Dermis microvascular lymphatic vessel endothelial cell (primary cell): ENCODE data around the gene PLPP3. TPM values are rescaled to one million over a fixed set of nuclear protein-coding genes. Genes with fewer than 3 reads are reported as not detected.
A peak's percentile ranks its signal among the peaks of the same experiment; 100 is the strongest.

ENCODE experiments used
- DNase-seq, 2 donors: peaks; one replicate each; pipeline versions ENCODE4 v3.0.0 to v3.0.0-alpha.2; 2010; ENCODE audit warnings: low read depth in 2 of 2
- total RNA-seq: library from RNA; depleted of rRNA; stranded (reverse); fragments of >200 nt; gene quantifications from 2 replicates; pipeline ENCODE4 v1.2.1, GENCODE V29; 2014

Gene PLPP3
- total RNA-seq, 1 donor from 2014 or later, result 22.6 TPM

GRCh38 chr1:56464294-56464693 lies 115.1 kb downstream of the PLPP3 start:
- no peak for DNase-seq

GRCh38 chr1:56463376-56463775 lies 116.0 kb downstream of the PLPP3 start:
- DNase-seq, result no peak

GRCh38 chr1:56462209-56462608 lies 117.2 kb downstream of the PLPP3 start:
- DNase-seq, result no peak

- no peak for DNase-seq
Observed at GRCh38 chr1:56461158-56462127, 117.9 kb downstream of the PLPP3 start.

GRCh38 chr1:56459260-56459659 lies 120.1 kb downstream of the PLPP3 start:
- no peak for DNase-seq

GRCh38 chr1:56457756-56458375 lies 121.5 kb downstream of the PLPP3 start:
- peak in 1 of 2 donors; percentile 81 for DNase-seq

GRCh38 chr1:56456435-56457101 lies 122.8 kb downstream of the PLPP3 start:
- peak; percentile 50 to 86 for DNase-seq

- DNase-seq, result no peak
Observed at GRCh38 chr1:56453417-56454078, 125.8 kb downstream of the PLPP3 start.

- no peak for DNase-seq
Observed at GRCh38 chr1:56453016-56453415, 126.3 kb downstream of the PLPP3 start.

- DNase-seq, result no peak
Observed at GRCh38 chr1:56452027-56453011, 127.0 kb downstream of the PLPP3 start.

- no peak for DNase-seq
Observed at GRCh38 chr1:56451491-56451890, 127.9 kb downstream of the PLPP3 start.

- no peak for DNase-seq
Observed at GRCh38 chr1:56450004-56450666, 129.2 kb downstream of the PLPP3 start.

GRCh38 chr1:56448529-56449300 lies 130.6 kb downstream of the PLPP3 start:
- DNase-seq, result peak; percentile 42 to 54

- DNase-seq, result no peak
Observed at GRCh38 chr1:56447823-56448222, 131.5 kb downstream of the PLPP3 start.

GRCh38 chr1:56446531-56447098 lies 132.7 kb downstream of the PLPP3 start:
- DNase-seq, result no peak

GRCh38 chr1:56444960-56445646 lies 134.3 kb downstream of the PLPP3 start:
- DNase-seq, result no peak
